ENCODE measurements around the gene CFAP54.

CFAP54 gene

GRCh38 chr12:96502949-96503532, 13.7 kb downstream of the CFAP54 start:
- Histone ChIP-seq H3K27ac (peak overlapping the region in 12 of 21 experiments; percentile 10 to 89 (median 59)), H3K4me3 (no peak overlapping the region)

- Histone ChIP-seq H3K27ac (peak overlapping the region in 1 of 21 experiments; percentile 87), H3K4me3 (no peak overlapping the region)
These were observed 14.6 kb downstream of the CFAP54 start for GRCh38 chr12:96503976-96504375.

- H3K27ac ChIP-seq = no peak overlapping the region
- no peak overlapping the region for H3K4me3 ChIP-seq
These were observed 17.4 kb downstream of the CFAP54 start for GRCh38 chr12:96506776-96507175.

DNA sequence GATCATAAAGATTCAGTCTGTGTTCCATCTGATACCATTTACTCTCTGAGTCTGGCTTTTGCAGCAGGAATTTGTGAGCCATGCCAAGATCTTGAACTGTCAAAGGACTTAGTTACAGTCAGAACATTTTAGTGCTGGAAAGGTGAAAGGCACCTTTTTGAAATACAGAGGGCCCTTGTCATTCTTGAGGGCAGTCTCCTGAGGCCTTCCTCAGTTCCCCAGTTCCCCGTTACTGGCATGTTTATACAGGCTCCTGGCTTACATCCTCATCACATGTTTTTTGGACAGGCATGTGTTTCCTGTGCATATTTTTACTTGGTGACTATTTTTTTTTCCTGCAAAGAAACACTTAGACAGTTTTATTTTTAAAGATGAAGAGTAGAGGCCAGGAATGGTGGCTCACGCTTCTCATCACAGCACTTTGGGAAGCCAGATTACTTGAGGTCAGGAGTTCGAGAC, 21.0 kb downstream of the CFAP54 start:
- peak overlapping the region in 2 of 21 experiments; percentile 21 to 49 for H3K27ac ChIP-seq
- H3K4me3 ChIP-seq = no peak overlapping the region

- no peak overlapping the region for H3K27ac ChIP-seq
- H3K4me3 ChIP-seq = no peak overlapping the region
These were observed 23.8 kb downstream of the CFAP54 start for GRCh38 chr12:96513166-96513565.

DNA sequence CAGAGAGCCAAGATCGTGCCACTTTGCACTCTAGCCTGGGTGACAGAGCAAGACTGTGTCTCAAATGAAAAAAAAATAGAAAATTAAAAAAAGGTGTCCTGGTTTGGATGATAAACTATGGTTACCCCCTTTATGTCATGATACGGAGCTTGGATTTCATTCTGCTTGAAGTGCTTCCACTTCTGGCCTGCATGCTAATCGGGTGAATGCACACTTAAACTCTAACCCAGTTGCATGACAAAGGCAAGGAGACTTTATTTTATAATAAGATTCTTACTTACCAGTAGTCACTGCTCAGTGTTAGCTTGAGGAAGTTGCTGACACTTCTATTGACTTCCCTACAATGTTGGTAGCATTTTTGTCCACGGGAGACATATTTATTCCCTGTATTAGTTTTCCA, 24.3 kb downstream of the CFAP54 start:
- Histone ChIP-seq H3K27ac (no peak overlapping the region), H3K4me3 (no peak overlapping the region)

DNA sequence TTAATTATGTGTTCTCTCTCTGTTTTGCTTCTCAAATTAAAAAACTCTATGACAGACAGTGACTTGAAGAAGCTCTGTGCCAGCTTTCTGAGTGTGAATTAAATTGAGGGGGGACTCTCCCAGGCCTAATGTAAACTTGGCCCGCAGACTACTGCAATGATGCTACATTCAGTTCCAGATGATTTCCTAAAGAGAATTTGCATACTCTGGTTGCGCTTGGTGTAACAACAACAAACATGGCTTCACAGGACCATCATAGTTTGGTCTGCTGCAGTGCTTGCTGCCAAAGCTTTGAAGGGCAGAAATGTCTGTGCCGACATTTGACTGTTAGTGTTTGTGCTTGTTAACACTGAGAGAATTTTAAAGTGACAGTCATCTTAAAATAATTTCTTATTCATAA, 25.0 kb downstream of the CFAP54 start:
- Histone ChIP-seq H3K4me3 (no peak overlapping the region), H3K27ac (no peak overlapping the region)

GRCh38 chr12:96516472-96517430, 27.4 kb downstream of the CFAP54 start:
- H3K27ac ChIP-seq = no peak overlapping the region
- no peak overlapping the region for H3K4me3 ChIP-seq

DNA sequence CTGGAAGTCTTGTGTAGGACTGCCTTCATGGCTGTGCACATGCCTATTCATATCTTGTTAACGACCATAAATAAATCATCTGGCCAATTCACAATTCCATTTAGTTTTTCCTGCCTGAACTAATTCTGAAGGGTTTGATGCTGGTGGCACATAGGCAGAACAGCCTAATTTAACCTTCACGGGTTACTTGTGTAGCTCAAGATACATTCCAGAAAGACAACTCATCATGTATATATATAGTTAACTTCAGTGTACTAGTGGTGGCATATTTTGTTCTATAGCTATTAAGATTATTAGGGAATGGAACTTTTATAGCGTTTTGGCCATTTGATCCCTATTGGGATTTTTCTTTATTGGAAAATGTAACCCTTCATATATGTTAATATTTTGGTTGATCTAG, 31.4 kb downstream of the CFAP54 start:
- no peak overlapping the region for H3K4me3 ChIP-seq
- no peak overlapping the region for H3K27ac ChIP-seq

DNA sequence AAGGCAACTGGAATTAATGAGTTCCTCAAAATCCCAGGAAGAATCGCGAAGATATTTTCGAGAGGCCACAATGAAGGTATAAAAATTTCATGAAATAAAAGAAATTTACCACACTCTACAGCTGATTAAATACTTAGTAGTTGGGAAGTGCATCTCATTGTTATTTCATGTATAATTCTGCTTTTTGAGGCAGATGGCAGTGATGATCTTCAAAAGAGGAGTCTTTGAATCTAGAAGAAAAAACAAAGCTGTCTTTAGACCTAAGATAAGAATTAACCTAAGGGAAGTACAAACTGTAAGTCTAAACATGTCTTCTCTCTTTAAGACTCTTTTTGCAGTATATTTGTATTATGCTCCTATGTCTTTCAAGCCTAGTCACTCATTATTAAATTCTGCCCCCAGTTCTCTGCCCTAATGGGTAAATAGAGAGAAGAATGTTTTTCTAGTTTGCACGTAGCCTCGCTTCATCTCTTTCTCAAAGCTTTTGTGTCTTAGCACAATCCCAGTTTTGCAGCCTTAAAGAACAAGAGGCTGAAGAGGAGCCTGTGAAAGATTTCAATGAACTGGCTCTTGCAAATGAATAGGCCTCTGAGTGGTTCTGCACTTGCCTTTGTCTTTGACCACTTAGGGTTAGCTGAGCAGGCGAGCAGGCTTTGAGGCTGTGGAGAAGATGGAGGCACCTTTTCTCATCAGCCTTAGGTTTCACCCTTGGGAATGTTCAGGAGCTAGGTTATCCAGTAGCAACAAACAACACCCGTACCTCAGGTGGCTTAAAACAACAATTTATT, 32.7 kb downstream of the CFAP54 start:
- Histone ChIP-seq H3K27ac (no peak overlapping the region), H3K4me3 (no peak overlapping the region)

DNA sequence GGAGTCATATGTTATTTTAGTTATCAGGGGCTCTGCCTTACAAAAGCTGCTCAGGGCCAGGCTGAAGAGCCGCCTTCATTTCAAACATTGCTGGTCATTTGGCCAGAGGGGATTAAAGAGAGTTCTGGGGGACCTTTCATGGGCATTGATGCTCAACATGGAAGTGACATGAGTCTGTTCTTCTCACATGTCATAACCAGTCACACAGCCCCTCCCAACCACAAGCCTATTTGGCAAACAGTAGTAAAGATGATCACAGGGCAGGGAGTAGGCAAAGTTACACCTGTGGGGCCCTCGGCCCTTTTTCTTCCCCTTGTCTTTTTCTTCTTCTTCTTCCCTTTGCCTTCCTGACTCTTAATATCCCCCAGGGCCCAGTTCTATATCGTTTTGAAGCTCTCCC, 33.3 kb downstream of the CFAP54 start:
- H3K4me3 ChIP-seq = no peak overlapping the region
- H3K27ac ChIP-seq = no peak overlapping the region

GRCh38 chr12:96526110-96526509, 36.7 kb downstream of the CFAP54 start:
- Histone ChIP-seq H3K4me3 (no peak overlapping the region), H3K27ac (no peak overlapping the region)

- no peak overlapping the region for H3K4me3 ChIP-seq
- no peak overlapping the region for H3K27ac ChIP-seq
These were observed 40.5 kb downstream of the CFAP54 start for GRCh38 chr12:96529912-96530311.

DNA sequence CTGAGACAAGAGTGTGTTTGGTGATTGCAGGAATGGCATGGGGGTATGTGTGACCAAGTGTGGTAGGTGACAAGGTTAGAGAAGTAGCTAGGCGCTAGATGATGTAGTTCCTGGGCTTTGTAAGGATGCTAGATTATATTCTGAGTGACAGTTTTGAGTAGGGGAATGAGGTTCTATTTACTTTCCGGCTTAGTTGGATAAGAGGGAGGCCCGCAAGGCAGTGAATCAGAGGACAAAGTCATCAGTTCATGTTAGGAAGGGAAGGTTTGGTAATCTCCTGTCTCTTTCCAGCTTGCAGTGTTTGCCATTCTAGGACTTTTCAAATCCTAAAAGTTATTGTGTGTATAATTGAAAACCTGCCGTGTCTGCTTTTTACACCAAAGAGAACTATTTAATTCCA, 45.0 kb downstream of the CFAP54 start:
- H3K4me3 ChIP-seq = no peak overlapping the region
- H3K27ac ChIP-seq = no peak overlapping the region

GRCh38 chr12:96548384-96548783, 59.0 kb downstream of the CFAP54 start:
- no peak overlapping the region for H3K27ac ChIP-seq
- H3K4me3 ChIP-seq = no peak overlapping the region

DNA sequence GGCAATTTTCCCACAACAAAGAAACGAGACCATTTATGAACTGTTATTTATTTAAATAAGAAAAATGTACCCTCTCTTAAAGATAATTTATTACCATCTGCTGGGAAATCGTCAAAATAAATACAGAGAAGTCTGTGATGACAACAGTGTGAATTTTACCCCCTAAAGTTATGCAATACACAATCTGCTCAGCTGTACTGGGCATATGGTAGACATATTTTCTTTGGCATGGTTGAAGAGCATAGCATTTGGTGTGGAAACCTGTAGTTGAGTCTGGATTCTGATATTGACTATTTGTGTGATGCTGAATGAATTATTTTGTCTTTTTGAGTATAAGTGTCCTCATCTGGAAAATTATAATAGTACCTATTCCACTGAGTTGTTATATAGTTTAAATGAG, 60.0 kb downstream of the CFAP54 start:
- Histone ChIP-seq H3K27ac (no peak overlapping the region), H3K4me3 (no peak overlapping the region)

- Histone ChIP-seq H3K27ac (no peak overlapping the region), H3K4me3 (no peak overlapping the region)
These were observed 81.2 kb downstream of the CFAP54 start for GRCh38 chr12:96570579-96570978.

DNA sequence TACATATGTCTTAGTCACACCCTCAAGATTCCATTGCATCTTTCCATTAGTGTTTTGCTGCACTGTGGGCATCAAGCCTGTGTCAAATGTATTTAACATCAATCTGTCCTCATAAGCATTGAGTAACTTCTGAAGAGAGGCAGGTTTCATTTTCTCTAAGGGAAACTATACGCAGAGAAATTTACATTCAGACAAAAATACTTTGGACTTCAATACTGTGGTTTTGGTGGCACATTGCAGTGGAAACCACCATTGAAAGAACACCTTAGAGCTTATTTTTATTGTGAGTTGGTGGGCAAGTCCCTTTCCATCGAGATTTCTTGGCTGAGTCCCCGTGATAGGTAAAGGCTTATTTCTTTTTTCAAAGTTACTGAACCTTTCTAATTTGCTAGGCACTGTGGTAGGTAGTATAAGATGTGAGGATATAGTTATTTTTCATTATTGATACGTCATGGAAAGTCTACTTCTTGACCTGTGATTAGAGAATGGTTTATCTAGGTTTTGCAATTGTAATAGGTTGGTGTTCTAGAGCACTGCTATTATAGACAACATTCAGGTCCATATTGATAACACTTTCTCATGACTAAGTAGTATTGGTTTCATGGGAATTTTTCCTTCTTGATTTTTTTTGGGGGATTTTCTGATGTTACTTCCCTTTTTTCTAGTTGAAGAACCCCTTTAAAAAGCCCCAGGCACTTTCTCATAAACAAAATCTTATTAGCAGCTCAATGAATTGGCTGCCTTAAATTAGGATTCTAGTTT, 81.9 kb downstream of the CFAP54 start:
- H3K27ac ChIP-seq = no peak overlapping the region
- H3K4me3 ChIP-seq = no peak overlapping the region

DNA sequence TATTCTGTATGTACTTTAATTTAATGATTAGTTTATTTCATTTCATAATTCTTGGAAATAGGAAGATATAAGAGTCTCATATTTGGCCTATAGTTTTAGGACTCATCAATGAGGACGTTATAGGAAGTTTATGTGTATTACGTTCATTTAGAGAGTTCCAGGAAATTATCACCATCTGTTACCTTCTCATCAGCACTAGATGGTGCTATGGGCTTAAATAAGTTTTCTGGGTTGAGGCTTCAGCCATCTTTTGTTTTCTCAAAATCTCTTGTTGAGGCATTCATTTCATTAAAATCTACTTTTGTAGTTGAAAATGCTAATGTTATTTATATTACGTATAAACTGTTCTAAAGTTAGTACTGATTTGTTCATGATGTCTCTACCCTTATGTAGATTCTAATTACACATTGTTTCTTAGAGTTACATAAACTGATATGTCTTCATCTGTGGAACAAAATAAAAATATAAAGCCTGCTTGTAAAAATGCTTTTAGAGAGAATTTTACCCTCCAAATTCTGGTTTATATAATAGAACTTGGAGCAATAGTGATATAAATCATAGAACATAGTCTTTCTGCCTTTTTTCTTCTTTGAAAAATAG, 89.2 kb downstream of the CFAP54 start:
- no peak overlapping the region for H3K27ac ChIP-seq

More for the DNA sequence above, 89.2 kb downstream of the CFAP54 start:
- H3K4me3 ChIP-seq = no peak overlapping the region

Measured in skin epidermis (tissue), 12 donors.